OCI-LY7 (cell line): ENCODE measurements around the gene SHF. TPM values are rescaled to one million over a fixed set of nuclear protein-coding genes. Genes with fewer than 3 reads are reported as not detected.
A peak's percentile ranks its signal among the peaks of the same experiment; 100 is the strongest.

Experiments
- BruUV-seq: library from RNA; stranded (reverse); fragments of 400-500 nt; replicated peaks from 2 replicates; lab custom pipeline; 2021; lab: Mats Ljungman, UMichigan
- CTCF ChIA-PET: fragments of 300-600 bp; sonication (Branson Sonifier 250); formaldehyde crosslinking; loops from one replicate; lab custom pipeline; 2022; ENCODE audit warnings: antibody characterized with exemption; ENCODE audit not compliant: unreplicated experiment; lab: Charles Lee
- POLR2A ChIA-PET: fragments of 300-600 bp; sonication (Branson Sonifier 250); formaldehyde crosslinking; loops from one replicate; lab custom pipeline; 2022; ENCODE audit warnings: antibody characterized with exemption; lab: Charles Lee
- DNase-seq: peaks from one replicate; pipeline ENCODE4 v3.0.0-alpha.2; 2015; ENCODE audit warnings: low spot score
- H2AFZ ChIP-seq: fragments of 200-600 bp; sonication (generic), shearing (Covaris generic); 2 replicates; pipeline ENCODE4 v1.6.1; 2014; ENCODE audit warnings: mild to moderate bottlenecking, antibody characterized with exemption, low read length, moderate library complexity
- H3K27ac ChIP-seq: fragments of 200-600 bp; sonication (generic); 2 replicates; pipeline ENCODE4 v1.5.1; 2014; ENCODE audit warnings: mixed run types, low read depth, mild to moderate bottlenecking, moderate library complexity, low read length, inconsistent platforms; ENCODE audit not compliant: poor library complexity, severe bottlenecking
- H3K36me3 ChIP-seq: fragments of 200-600 bp; sonication (generic); 2 replicates; pipeline ENCODE4 v1.6.1; 2014; ENCODE audit warnings: mild to moderate bottlenecking, antibody characterized with exemption, low read length, moderate library complexity, mixed read lengths; ENCODE audit not compliant: insufficient read depth
- H3K4me1 ChIP-seq: fragments of 200-600 bp; sonication (generic); 2 replicates; pipeline ENCODE4 v1.5.1; 2014; ENCODE audit warnings: mild to moderate bottlenecking, low read length; ENCODE audit not compliant: insufficient read depth, poor library complexity, severe bottlenecking
- H3K4me2 ChIP-seq: fragments of 200-600 bp; sonication (generic); 2 replicates; pipeline ENCODE4 v1.6.1; 2014; ENCODE audit warnings: mild to moderate bottlenecking, low read length
- H3K4me3 ChIP-seq: fragments of 200-600 bp; sonication (generic); 2 replicates; pipeline ENCODE4 v1.5.1; 2014; ENCODE audit warnings: mild to moderate bottlenecking, low read depth, low read length; ENCODE audit not compliant: poor library complexity, severe bottlenecking
- H3K79me2 ChIP-seq: fragments of 200-600 bp; sonication (generic); 2 replicates; pipeline ENCODE4 v1.6.1; 2016; ENCODE audit warnings: low read depth, mild to moderate bottlenecking, low read length, moderate library complexity, mixed read lengths; ENCODE audit not compliant: insufficient read depth
- H3K9me2 ChIP-seq: fragments of 200-600 bp; sonication (generic); 2 replicates; pipeline ENCODE4 v1.6.1; 2016; ENCODE audit warnings: mild to moderate bottlenecking, low read length, mixed read lengths; ENCODE audit not compliant: insufficient read depth
- H3K9me3 ChIP-seq: fragments of 200-600 bp; sonication (generic); 2 replicates; pipeline ENCODE4 v1.6.1; 2014; ENCODE audit warnings: mild to moderate bottlenecking, mixed run types, low read length, mixed read lengths
- H4K20me1 ChIP-seq: fragments of 200-600 bp; sonication (generic); 2 replicates; pipeline ENCODE4 v1.6.1; 2014; ENCODE audit warnings: mild to moderate bottlenecking, antibody characterized with exemption, low read length, moderate library complexity, mixed read lengths; ENCODE audit not compliant: insufficient read depth
- CTCF ChIP-seq: fragments of 200-600 bp; sonication (generic); conservative IDR thresholded peaks from 2 replicates; pipeline ENCODE4 v1.5.1; 2014; ENCODE audit warnings: mild to moderate bottlenecking, antibody characterized with exemption, low read length, moderate library complexity, mixed read lengths
- EZH2phosphoT487 ChIP-seq: fragments of 200-600 bp; sonication (generic); IDR thresholded peaks from 2 replicates; pipeline ENCODE4 v1.6.1; 2018; ENCODE audit warnings: low read depth, borderline replicate concordance, mild to moderate bottlenecking, mixed run types, antibody characterized with exemption, low read length, moderate library complexity, mixed read lengths
- intact Hi-C: fragments of 100-400 bp; cut with micrococcal nuclease; formaldehyde crosslinking; loops from one replicate; pipeline ENCODE4 v1.10.0; 2022; ENCODE audit not compliant: unreplicated experiment
- total RNA-seq, 2 experiments: library from RNA; depleted of rRNA in 1 of 2; stranded (reverse); fragments of >200 nt in 1 of 2; shearing (Covaris generic) in 1 of 2; gene quantifications; 2 replicates each; pipeline ENCODE4 v1.2.3, GENCODE V29; 2014 to 2022

The SHF gene
- total RNA-seq, 2 experiments from 2014 or later, result 2.5 to 5.7 TPM

- no peak overlapping the region for H2AFZ ChIP-seq
- TF ChIP-seq EZH2phosphoT487 (no peak), CTCF (no peak)
- no peak overlapping the region for H3K4me3 ChIP-seq
- H4K20me1 ChIP-seq, result no peaks in the 10 kb centered on the region
- H3K36me3 ChIP-seq, result no peaks in the 10 kb centered on the region
- ChIA-PET POLR2A (no interaction called here), CTCF (no interaction called here)
- no peaks in the 10 kb centered on the region for H3K9me2 ChIP-seq
- no TSS peak for BruUV-seq
- H3K4me1 ChIP-seq, result peaks cover 14% of the 10 kb centered on the region
- no peaks in the 10 kb centered on the region for H3K79me2 ChIP-seq
- no peak overlapping the region for H3K27ac ChIP-seq
- H3K9me3 ChIP-seq, result no peaks in the 10 kb centered on the region
- intact Hi-C loops, result no loop called here
- no peak for DNase-seq
- no peak overlapping the region for H3K4me2 ChIP-seq
These were observed 13.7 kb downstream of the SHF start for GRCh38 chr15:45174069-45174468.

- Histone ChIP-seq H3K9me3 (no peaks in the 10 kb centered on the region), H3K79me2 (no peaks in the 10 kb centered on the region), H3K4me1 (peaks cover 31% of the 10 kb centered on the region), H3K4me2 (no peak overlapping the region), H4K20me1 (no peaks in the 10 kb centered on the region), H2AFZ (no peak overlapping the region), H3K9me2 (no peaks in the 10 kb centered on the region), H3K36me3 (no peaks in the 10 kb centered on the region), H3K4me3 (no peak overlapping the region), H3K27ac (no peak overlapping the region)
- DNase-seq, result no peak
- TF ChIP-seq EZH2phosphoT487 (no peak), CTCF (no peak)
- intact Hi-C loops, result no loop called here
- ChIA-PET POLR2A (interaction anchor here (0.6 kb wide), 1 partner anchor 28 kb away, joined by 3 read pairs; no protein-coding TSS in a partner anchor), CTCF (no interaction called here)
- BruUV-seq, result no TSS peak
These were observed 15.9 kb downstream of the SHF start for GRCh38 chr15:45171912-45172311.

GRCh38 chr15:45169608-45170480 is 17.9 kb downstream of the SHF start:
- Histone ChIP-seq H3K27ac (peak overlapping the region; percentile 64), H3K79me2 (no peaks in the 10 kb centered on the region), H3K9me3 (no peaks in the 10 kb centered on the region), H3K9me2 (no peaks in the 10 kb centered on the region), H3K4me3 (no peak overlapping the region), H3K36me3 (no peaks in the 10 kb centered on the region), H2AFZ (peak overlapping the region; percentile 87), H3K4me1 (peaks cover 39% of the 10 kb centered on the region), H3K4me2 (peak overlapping the region; percentile 66), H4K20me1 (no peaks in the 10 kb centered on the region)
- BruUV-seq, result no TSS peak
- DNase-seq, result peak; percentile 70
- ChIA-PET CTCF (interaction anchor here (0.7 kb wide), 1 partner anchor 28 kb away, joined by 3 read pairs; no protein-coding TSS in a partner anchor), POLR2A (interaction anchor here (0.6 to 1.7 kb wide), 6 partner anchors 9 to 28 kb away, joined by 3 to 7 read pairs (median 4); no protein-coding TSS in a partner anchor)
- intact Hi-C loops, result loop anchor here (10.0 kb wide), 1 partner anchor 445 kb away; no protein-coding TSS in a partner anchor
- TF ChIP-seq CTCF (no peak), EZH2phosphoT487 (no peak)
